ENCODE results near the gene CHRNA7.

DNA sequence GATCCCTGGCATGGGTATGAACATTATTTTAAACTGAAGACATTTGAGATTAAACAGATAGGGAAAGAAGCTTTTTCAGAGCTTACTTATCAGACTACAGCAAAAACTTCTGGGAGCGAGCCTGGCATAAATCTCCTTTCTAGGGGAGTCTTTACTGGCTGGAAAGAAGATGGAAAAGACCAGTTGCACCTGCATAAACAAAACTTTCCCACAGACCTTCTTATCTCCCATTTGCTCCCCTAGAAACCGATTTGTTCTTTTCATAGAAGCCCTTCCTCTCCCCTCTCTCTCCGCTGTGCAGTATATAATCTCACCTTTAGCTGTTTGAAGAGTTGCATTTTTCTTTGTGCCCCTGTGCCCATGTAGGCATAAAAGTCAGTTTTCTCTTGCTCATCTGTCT, 93.2 kb downstream of the CHRNA7 start:
- TF ChIP-seq EZH2 (IDR thresholded peaks at IDR 0.05) (no peak), POLR2AphosphoS5 (IDR thresholded peaks at IDR 0.05; ENCODE audit: borderline replicate concordance, low read depth, low read length) (no peak), FOXP2 (optimal IDR thresholded peaks at IDR 0.05; ENCODE audit: control extremely low read depth, extremely low read length, insufficient read depth) (no peak)

Data from SK-N-MC (cell line).